SHP77 treated with DMSO at 0.1 percent for 48 hours (cell line): Measurements from ENCODE around the gene OPHN1.
"Not testable (repeated sequence)": the region's sequence is repeated elsewhere in the genome, so short reads cannot be mapped to it uniquely, and the experiment has no call there.

Experiments
- DNase-seq: peaks from one replicate; lab custom pipeline; 2025; lab: John Stamatoyannopoulos, UW

Gene OPHN1

GRCh38 chrX:68070119-68070518 is 363.2 kb downstream of the OPHN1 start:
- DNase-seq, result not testable (repeated sequence)

GRCh38 chrX:68061206-68061535 is 372.1 kb downstream of the OPHN1 start:
- no peak for DNase-seq

- DNase-seq, result no peak
Measured at GRCh38 chrX:68060506-68061205, 372.6 kb downstream of the OPHN1 start.

- no peak for DNase-seq
Measured at GRCh38 chrX:68059469-68059868, 373.8 kb downstream of the OPHN1 start.

- DNase-seq, result no peak
Measured at GRCh38 chrX:68049466-68049865, 383.8 kb downstream of the OPHN1 start.

GRCh38 chrX:68048774-68049173 is 384.5 kb downstream of the OPHN1 start:
- no peak for DNase-seq

GRCh38 chrX:68045008-68045577 is 388.2 kb downstream of the OPHN1 start:
- no peak for DNase-seq

- peak; percentile 0 for DNase-seq
Measured at GRCh38 chrX:68043713-68044438, 389.4 kb downstream of the OPHN1 start.

GRCh38 chrX:68041110-68041509 is 392.2 kb downstream of the OPHN1 start:
- DNase-seq, result no peak

- DNase-seq, result no peak
Measured at GRCh38 chrX:68018248-68019203, 414.8 kb downstream of the OPHN1 start.

GRCh38 chrX:67998540-67998939 is 434.8 kb downstream of the OPHN1 start:
- DNase-seq, result no peak
